Activated CD8-positive, alpha-beta memory T cell treated with anti-CD3 and anti-CD28 coated beads, Interleukin-2, amount 50 U/mL, for 1 hour (primary cell): ENCODE results near the gene MUC2.

Source experiments
- DNase-seq: peaks from one replicate; pipeline ENCODE4 v3.0.0-alpha.2; 2020; ENCODE audit errors: extremely low read depth

The MUC2 gene

DNA sequence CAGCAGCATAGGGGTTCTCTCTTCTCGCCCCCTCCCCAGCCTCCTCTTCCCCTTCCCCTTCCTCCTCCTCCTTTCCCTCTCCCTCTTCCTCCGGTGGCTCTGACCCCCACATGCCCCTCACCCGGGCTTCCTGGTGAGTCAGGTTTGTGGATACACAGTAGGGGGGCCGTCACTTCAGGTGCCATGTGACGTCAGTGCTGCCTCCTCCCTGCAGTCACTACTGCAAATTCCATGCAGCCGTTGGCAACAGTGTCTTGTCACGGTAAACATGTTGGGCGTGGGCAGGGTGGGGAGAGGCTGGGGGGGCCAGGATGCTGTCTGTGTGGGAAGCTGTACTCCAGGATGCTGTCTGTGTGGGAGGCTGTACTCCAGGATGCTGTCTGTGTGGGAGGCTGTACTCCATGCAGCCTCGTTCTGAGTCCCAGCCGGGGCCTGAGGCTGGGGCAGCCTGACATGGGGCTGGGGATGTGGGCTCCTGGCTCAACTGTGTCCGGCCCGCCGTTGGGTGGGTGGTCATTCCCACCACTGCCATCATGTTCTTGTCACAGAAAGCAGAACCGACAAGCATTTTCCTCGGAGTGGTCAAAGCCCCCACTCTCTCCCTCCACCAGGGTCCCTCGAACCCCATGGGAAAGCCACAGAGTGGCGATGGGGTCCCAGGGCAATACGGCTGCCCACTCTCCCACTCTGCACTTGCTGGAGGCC, 2.4 kb upstream of the MUC2 start:
- DNase-seq, result no peak

DNA sequence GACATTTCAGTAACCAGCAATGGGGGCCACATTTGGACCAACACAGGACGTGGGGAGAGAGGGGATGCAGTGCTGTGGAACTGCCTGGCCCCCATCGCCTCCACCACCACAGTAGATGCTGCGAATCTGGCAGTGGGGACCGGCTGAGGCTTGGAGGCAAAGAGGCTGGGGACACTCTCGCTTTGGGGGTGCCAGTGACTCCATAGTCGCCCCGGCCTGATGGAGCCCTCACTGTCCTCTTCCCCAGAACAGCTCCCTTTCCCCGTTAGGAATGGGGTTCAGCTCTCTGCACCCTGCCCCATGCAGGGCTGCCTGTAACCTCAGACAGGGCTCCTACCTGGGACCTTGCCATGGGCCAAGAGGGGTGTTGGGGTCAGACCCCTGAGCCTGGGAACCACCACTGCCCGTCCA, 1.8 kb upstream of the MUC2 start:
- no peak for DNase-seq

DNA sequence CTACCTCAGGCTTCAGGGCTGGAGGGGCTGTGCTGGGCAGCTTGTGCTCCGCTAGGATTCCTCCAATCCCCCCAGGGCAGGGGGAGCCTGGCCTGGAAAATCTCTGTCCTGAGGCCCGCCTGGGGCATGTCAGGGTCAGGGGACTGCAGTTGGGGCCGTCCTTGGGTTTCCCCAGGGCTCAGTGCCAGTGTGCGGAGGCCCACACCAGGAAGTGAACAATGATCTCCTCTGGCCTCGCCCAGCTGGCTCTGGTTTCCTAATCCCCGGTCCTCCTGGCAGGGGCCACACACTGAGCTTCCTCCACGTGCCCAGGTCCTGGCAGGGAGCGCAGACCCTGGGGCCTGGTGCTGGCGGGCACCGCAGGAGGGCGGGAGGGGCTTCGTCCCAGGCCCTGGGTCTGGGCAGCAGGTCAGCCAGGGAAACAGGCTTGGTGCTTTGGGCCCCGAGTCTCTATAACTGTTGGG, 1.4 kb upstream of the MUC2 start:
- no peak for DNase-seq

DNA sequence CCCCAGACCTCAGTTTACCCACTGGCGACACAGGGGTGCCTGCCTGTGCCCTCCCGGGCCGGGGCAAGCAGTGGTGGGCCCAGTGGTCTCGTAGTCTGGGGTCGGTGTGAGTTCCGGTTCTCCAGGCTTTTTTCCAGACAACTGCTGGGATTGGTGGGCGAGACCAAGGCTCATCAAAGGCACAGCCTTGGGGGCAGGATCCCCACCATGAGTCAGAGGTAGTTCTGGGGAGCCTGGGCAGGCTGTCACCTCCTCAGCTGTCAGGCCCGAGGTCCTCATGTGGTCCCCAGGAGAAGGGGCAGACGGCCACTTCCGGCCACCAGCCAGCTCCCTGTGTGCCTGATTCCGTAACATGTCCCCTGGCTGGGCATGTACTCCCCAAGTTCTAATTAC, 827 bp upstream of the MUC2 start:
- DNase-seq, result no peak

DNA sequence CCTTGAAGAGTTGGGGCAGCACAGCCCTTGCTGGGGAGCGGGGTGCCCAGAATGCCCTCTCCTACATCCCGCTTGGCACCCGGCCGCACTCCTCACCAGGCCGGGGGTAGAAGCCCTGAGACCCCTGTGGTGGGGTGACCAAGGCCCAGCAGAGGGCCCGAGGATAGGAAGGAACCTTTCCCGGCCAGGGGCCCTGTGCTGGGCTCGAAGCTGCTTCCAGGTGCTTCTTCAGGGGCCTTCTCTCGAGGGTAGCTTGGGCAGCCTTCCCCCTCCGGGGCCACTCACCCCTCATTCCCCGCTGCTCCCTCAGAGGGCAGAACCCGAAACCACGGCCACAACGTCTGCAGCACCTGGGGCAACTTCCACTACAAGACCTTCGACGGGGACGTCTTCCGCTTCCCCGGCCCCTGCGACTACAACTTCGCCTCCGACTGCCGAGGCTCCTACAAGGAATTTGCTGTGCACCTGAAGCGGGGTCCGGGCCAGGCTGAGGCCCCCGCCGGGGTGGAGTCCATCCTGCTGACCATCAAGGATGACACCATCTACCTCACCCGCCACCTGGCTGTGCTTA, 752 bp downstream of the MUC2 start:
- no peak for DNase-seq

DNA sequence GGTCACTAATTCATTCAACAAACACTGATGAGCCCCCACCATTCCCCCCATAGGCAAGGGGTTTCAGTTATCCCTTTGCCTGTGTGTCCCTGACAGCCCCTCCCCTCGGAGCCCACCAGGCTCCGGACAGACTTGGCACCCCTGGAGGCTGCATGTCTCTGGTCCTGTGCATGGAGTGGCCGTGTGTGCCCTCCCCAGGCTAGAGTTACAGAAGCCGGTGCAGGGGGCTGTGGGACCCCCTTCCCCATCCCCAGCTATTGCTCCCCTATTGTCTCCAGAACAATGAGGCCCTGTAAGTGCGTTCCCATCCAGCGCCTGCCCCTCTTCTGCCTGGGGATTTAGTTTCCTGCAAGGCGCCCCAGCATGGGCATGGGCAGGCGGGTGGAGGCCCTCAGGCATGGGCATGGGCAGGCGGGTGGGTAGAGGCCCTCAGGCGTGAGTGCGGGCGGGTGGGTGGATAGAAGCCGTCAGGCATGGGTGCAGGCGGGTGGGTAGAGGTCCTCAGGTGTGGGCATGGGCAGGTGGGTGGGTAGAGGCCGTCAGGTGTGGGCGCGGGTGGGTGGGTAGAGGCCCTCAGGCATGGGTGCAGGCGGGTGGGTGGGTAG, 1.5 kb downstream of the MUC2 start:
- DNase-seq, result no peak

DNA sequence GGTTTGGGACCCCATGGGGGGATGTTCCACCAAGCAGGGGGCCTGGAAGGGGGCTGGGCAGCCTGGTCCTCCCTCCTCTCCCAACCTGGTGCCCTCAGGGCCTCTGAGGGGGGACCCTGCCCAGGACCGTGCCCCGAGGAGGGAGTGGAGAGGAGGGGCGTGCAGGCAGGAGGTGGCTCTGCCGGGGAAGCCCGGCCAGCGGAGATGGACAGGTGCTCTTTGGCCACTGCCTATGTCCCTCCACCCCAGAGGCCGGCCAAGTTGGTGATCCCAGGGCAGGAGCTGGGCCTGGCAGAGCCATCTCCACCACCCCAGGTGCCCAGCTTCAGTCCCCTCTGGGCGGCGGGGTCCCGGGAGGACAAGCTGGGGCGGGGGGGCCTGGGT, 2.4 kb downstream of the MUC2 start:
- no peak for DNase-seq

DNA sequence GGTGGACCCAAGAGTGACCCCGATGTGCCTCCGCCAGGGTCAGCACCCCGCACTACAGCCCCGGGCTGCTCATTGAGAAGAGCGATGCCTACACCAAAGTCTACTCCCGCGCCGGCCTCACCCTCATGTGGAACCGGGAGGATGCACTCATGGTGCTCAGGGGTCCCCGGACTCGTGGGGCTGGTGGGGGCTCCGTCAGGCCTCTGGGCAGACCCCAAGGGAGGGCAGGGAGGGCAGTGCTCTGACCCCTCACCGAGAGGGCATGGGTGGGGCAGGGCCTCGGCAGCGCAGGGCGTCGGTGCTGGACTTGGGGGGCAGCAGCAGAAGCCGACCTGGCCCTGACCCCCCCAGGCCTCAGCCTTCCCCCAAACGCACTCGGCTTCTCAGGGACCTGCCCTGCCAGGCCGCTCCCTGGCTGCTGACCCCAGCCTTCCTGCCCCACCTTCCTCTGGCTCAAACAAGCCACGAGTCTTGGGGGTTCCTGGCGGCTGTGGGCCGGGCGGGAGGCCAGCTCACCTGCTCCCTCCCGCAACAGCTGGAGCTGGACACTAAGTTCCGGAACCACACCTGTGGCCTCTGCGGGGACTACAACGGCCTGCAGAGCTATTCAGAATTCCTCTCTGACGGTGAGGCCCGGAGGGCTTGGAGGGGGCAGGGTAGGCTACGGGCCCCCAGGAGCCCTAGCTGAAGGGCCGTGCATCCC, 2.9 kb downstream of the MUC2 start:
- no peak for DNase-seq

DNA sequence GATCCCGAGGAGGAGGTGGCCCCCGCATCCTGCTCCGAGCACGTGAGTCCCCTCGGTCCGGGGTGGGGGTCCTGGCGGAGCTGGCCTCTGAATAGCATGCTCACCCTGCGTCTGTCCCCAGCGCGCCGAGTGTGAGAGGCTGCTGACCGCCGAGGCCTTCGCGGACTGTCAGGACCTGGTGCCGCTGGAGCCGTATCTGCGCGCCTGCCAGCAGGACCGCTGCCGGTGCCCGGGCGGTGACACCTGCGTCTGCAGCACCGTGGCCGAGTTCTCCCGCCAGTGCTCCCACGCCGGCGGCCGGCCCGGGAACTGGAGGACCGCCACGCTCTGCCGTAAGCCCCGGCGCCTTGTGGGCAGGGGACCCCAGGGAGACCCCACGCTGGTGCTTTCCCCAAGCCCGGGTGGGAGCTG, 3.5 kb downstream of the MUC2 start:
- no peak for DNase-seq

DNA sequence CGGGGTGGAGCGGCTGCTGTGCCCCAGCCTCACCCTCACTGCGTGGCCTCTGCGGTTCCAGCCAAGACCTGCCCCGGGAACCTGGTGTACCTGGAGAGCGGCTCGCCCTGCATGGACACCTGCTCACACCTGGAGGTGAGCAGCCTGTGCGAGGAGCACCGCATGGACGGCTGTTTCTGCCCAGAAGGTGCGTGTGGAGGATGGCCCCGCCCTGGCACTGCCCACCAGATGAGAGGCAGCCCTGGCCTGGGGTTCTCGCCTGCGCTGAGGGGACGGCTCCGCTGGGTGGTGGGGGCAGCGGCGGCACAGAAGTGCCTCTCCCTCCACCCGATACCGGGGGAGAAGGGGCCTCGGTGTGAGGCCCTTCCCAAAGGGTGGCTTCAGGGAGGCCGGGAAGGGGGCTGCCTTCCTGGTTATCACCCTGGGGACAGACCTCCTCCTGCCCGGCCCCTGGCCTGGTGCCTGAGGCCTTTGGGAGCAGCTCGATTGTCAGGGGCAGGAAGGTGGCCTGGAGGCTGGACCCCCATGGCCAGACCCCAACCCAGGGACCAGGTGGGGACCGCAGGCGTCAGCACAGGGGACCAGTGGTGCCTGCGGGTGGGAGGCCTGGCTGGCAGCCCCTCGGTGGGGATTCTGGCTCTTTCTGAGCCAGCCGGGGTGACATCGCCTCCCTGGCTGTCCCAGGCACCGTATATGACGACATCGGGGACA, 7.1 kb downstream of the MUC2 start:
- no peak for DNase-seq

DNA sequence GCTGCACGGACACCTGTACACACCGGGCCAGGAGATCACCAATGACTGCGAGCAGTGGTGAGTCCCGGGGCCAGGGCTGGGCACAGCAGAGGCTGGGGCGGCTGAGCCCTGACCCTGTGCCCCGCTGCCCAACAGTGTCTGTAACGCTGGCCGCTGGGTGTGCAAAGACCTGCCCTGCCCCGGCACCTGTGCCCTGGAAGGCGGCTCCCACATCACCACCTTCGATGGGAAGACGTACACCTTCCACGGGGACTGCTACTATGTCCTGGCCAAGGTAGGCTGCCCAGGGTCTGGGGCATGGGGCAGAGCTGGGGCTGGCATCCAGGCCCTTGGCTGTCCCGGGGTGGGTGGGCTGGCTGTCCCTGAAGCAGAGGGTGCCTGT, 7.7 kb downstream of the MUC2 start:
- no peak for DNase-seq

DNA sequence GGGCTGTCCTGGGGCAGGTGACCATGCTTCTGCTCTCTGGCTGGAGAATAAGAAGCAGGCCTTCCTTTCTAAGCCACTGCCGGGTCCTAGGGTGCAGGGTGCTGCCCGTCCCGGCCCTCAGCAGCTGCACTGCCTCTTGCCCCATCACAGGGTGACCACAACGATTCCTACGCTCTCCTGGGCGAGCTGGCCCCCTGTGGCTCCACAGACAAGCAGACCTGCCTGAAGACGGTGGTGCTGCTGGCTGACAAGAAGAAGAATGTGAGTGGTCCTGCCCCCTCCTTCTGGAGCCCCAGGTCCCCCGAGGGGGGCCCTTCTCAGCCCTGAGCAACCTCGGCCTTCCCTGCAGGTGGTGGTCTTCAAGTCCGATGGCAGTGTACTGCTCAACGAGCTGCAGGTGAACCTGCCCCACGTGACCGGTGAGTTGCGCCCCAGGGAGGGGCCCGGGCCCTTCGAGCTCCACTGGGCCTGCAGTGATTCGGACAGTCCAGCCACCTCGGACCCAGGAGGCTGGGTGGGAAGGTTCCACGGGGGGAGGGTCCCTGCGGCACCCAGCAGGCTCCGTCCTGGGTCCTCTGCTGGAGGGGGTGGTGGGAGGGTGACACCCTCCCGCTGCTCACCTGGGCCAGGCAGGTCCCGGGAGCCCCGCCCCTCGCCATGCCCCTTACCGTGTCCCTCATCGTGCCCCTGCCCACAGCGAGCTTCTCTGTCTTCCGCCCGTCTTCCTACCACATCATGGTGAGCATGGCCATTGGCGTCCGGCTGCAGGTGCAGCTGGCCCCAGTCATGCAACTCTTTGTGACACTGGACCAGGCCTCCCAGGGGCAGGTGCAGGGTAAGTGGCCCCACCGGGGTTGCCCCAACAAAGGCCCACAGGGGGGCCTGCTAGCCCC, 8.3 kb downstream of the MUC2 start:
- no peak for DNase-seq

DNA sequence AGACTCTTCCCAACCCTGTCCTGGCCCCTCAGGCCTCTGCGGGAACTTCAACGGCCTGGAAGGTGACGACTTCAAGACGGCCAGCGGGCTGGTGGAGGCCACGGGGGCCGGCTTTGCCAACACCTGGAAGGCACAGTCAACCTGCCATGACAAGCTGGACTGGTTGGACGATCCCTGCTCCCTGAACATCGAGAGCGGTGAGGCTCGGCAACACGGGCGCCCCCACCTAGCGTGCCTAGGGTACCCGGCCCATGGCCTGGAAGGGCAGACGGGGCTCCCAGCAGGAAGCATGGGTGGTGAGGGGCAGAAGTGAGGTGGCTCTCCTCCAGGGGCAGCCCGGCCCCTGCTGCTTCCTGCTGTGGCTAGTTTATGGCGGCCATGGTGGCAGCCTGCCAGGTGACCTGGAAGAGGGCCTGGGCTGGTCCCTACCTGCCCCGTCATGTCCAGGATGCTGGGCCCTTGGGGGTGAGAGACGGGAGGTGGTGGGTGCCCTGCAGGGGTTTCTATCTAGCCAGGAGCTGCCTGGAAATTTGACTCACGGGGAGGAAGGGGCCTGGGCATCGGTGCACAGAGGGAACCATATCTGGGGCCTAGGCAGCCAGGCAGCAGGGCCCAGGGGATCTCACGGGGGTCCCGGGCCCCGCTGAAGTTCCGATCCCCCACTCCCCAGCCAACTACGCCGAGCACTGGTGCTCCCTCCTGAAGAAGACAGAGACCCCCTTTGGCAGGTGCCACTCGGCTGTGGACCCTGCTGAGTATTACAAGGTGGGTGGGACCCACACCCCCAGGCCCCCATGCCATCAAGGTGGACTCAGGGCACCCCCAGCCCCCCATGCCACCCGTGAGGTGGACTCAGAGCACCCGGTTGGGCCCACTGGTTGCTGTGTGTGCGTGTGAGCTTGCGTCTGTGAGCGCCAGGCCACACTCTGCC, 9.2 kb downstream of the MUC2 start:
- no peak for DNase-seq

DNA sequence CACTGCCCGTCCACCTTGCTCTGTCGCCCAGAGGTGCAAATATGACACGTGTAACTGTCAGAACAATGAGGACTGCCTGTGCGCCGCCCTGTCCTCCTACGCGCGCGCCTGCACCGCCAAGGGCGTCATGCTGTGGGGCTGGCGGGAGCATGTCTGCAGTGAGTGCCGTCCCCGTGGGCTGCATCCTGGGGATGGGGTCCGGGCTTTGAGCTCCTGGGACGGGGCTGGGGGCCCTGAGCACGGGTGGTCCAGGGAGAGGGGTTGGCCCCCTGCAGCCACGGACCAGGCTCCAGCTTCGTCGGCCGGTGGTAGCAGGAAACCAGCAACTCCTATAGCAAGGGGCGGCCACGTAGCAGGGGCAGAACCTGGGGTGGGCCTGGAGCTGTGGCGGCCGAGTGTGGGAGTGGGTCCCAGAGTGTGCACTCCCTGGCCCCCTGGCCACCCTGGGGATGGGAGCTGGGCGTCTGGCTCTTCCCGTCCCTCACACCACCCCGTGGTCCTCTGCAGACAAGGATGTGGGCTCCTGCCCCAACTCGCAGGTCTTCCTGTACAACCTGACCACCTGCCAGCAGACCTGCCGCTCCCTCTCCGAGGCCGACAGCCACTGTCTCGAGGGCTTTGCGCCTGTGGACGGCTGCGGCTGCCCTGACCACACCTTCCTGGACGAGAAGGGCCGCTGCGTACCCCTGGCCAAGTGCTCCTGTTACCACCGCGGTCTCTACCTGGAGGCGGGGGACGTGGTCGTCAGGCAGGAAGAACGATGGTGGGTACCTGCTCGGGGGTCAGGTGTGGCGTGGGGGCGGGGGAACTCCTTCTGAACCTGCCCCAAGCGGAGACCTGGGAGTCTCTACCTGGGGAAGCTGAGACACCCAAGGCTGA, 10.1 kb downstream of the MUC2 start:
- DNase-seq, result no peak

DNA sequence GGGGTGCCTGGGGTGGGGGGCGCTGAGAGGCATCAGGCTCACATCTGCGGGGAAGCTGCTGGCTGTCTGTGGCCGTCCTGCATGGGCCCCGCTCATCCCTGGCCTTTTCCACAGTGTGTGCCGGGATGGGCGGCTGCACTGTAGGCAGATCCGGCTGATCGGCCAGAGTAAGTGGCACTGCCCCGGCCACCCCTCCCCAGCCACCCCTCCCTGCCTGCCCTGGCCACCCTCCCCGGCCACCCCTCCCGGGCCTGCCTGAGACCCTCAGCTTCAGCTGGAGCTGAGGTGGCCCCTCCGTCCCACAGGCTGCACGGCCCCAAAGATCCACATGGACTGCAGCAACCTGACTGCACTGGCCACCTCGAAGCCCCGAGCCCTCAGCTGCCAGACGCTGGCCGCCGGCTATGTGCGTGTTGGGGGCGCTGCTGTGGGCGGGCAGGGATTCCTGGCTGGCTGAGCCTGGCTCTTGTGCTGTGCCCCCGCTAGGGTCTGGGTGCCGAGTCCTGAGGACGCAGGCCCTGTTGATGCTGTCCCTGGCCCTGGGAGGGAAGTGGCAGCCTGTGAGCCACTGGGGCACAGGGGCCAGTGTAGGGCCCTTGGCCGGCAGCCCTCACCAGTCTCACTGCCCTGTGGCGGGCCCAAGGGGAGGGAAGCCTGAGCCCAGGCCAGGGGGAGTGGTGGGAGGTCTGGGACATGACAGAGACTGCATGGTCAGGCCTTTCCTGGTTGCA, 10.9 kb downstream of the MUC2 start:
- no peak for DNase-seq

DNA sequence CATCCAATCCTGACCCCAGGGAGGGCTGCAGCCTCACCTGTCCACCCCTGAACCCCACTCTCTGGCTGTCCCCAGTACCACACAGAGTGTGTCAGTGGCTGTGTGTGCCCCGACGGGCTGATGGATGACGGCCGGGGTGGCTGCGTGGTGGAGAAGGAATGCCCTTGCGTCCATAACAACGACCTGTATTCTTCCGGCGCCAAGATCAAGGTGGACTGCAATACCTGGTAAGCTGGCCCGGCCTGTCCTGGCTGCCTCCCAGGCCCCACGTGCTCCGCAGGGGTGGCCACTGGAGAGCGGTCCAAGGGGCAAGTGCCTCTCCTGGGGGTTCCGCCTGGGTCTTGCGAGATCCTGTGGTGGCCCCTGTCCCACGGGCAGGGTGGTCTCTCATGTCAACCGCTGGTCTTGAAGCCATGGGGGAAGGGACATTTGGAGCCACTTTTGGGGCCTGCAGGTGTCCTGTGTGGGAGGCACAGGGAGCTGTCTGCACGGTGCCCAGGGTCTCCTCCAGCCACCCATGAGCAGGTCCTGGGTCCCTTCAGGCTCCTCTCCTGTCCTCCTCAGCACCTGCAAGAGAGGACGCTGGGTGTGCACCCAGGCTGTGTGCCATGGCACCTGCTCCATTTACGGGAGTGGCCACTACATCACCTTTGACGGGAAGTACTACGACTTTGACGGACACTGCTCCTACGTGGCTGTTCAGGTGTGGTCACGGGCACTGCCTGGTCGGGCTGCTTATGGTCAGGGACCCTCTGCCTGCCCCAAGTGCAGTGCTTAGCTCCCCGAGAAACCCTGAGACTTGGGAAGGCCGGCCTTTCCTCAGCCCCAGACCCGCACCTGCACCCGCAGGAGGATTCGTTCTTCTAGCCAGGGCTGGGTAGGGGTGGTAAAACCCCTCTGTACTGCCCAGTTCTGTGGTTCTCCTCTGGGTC, 11.8 kb downstream of the MUC2 start:
- no peak for DNase-seq

DNA sequence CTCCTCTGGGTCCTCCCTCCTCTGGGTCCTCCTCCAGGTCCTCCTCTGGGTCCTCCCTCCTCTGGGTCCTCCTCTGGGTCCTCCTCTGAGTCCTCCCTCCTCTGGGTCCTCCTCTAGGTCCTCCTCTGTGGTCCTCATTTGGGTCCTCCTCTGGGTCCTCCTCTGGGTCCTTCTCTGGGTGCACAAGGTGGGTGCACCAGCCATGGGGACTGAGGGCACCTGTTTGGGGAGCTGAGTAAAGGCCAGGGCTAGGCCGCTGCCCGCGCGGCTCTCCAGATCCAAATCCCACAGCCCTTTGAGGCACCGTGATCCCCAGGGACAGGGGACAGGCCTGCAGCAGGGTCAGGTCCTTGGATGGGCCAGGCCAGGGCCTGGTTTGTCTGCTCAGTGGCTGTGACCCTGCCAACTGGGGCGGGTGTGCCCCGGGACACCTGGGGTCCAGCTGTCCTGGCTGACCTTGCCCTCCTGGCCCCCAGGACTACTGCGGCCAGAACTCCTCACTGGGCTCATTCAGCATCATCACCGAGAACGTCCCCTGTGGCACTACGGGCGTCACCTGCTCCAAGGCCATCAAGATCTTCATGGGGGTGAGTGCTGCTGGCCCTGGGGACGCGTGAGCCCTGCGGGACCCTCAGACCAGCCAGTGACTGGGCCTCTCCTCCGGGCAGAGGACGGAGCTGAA, 12.7 kb downstream of the MUC2 start:
- DNase-seq, result no peak
